Spleen (tissue), 11 donors: ENCODE results near the gene L3MBTL3. TPM values are rescaled to one million over a fixed set of nuclear protein-coding genes. Genes with fewer than 3 reads are reported as not detected.
A peak's percentile ranks its signal among the peaks of the same experiment; 100 is the strongest.

Experiments
- DNase-seq: peaks from one replicate; pipeline ENCODE4 v3.0.0-alpha.2; 2020
- H3K27ac ChIP-seq, 8 donors: fragments of 200-600 bp; sonication (generic) in 7 of 8; 1 replicate in 4 of 8; 2 replicates in 4 of 8; pipeline versions ENCODE4 v1.5.0 to v1.8.0; 2016 to 2021; ENCODE audit warnings: inconsistent platforms in 4 of 8, mild to moderate bottlenecking in 4 of 8, moderate library complexity in 1 of 8
- H3K27me3 ChIP-seq, 7 donors: fragments of 200-600 bp; sonication (generic) in 6 of 7; replicated peaks in 1 of 7; 1 replicate in 4 of 7; 2 replicates in 3 of 7; pipeline versions ENCODE4 v1.5.0 to v1.8.0; 2016 to 2021; ENCODE audit warnings: inconsistent platforms in 3 of 7, mild to moderate bottlenecking in 1 of 7
- H3K36me3 ChIP-seq, 6 donors: fragments of 200-600 bp; sonication (generic) in 5 of 6; 1 replicate in 4 of 6; 2 replicates in 2 of 6; pipeline versions ENCODE4 v1.5.0 to v1.8.0; 2016 to 2021; ENCODE audit warnings: inconsistent platforms in 2 of 6
- H3K4me1 ChIP-seq, 6 donors: fragments of 200-600 bp; sonication (generic) in 5 of 6; 1 replicate in 3 of 6; 2 replicates in 3 of 6; pipeline versions ENCODE4 v1.5.0 to v1.8.0; 2016 to 2021; ENCODE audit warnings: inconsistent platforms in 3 of 6
- H3K4me3 ChIP-seq, 8 donors: fragments of 200-600 bp; sonication (generic) in 7 of 8; 1 replicate in 4 of 8; 2 replicates in 4 of 8; pipeline versions ENCODE4 v1.5.0 to v1.8.0; 2016 to 2021; ENCODE audit warnings: inconsistent platforms in 4 of 8, mild to moderate bottlenecking in 4 of 8, moderate library complexity in 2 of 8
- H3K9me3 ChIP-seq, 8 donors: fragments of 200-600 bp; sonication (generic) in 7 of 8; 1 replicate in 4 of 8; 2 replicates in 4 of 8; pipeline versions ENCODE4 v1.5.0 to v1.8.0; 2016 to 2021; ENCODE audit warnings: inconsistent platforms in 4 of 8
- CTCF ChIP-seq, 11 experiments: fragments of 200-600 bp in 7 of 11; fragments of 450-650 bp in 4 of 11; sonication (generic) in 4 of 11; IDR thresholded peaks in 8 of 11; conservative IDR thresholded peaks in 3 of 11; 1 replicate in 7 of 11; 2 replicates in 4 of 11; pipeline versions ENCODE4 v1.4.0 to v1.8.0; 2016 to 2021; ENCODE audit warnings: antibody characterized with exemption in 11 of 11, inconsistent platforms in 4 of 11, mild to moderate bottlenecking in 1 of 11
- POLR2A ChIP-seq, 3 donors: fragments of 450-650 bp; IDR thresholded peaks; one replicate each; pipeline ENCODE4 v1.5.1; 2017; ENCODE audit warnings: antibody characterized with exemption in 3 of 3, mild to moderate bottlenecking in 1 of 3
- POLR2AphosphoS5 ChIP-seq, 3 donors: sonication (generic); formaldehyde crosslinking; IDR thresholded peaks; one replicate each; pipeline ENCODE4 v1.5.1; 2017; ENCODE audit warnings: antibody characterized with exemption in 3 of 3
- WGBS, 5 donors: extraction: QIAGEN DNeasy Blood & Tissue Kit in 3 of 5; methylation state at CpG; one replicate each; pipeline versions ENCODE4 v1.1.5 to v1.1.7; 2013 to 2018; 5-methylcytosine and 5-hydroxymethylcytosine counted together
- intact Hi-C: fragments of 100-400 bp; cut with DNase I; formaldehyde crosslinking; loops from one replicate; pipeline ENCODE4 v1.15.0; 2023; ENCODE audit warnings: low total_unique reads
- polyA plus RNA-seq, 3 donors: library from polyadenylated mRNA; stranded (reverse); fragments of 200-250 nt; gene quantifications; one replicate each; pipeline ENCODE4 v1.2.1, GENCODE V29; 2013
- total RNA-seq, 7 donors: library from RNA; depleted of rRNA in 3 of 7; stranded (reverse); fragments of >200 nt in 3 of 7; fragmentation: NEBNext Ultra II Directional in 4 of 7; extraction: Animal tissue kit (Norgen Biotek cat#: 25700) in 4 of 7; gene quantifications; one replicate each; pipeline versions ENCODE4 v1.1.0 to v1.2.1, GENCODE V29; 2016 to 2021
- donor health status: healthy with polysubstance abuse.
- donor health status: DM: no; HTN: no; CAD: no; lungs with moderate emphysema.
- donor health status: DM: no; HTN: no; CAD: no.
- donor health status: Bipolar disorder and iron deficiency.
- donor health status: healthy.
- donor health status: DM: no; HTN: no; CAD: no.
- donor health status: DM: yes; HTN: yes; CAD: no.

The L3MBTL3 gene
- total and polyA plus RNA-seq, 10 donors: 7.0 to 45.6 (median 26.0) TPM

DNA sequence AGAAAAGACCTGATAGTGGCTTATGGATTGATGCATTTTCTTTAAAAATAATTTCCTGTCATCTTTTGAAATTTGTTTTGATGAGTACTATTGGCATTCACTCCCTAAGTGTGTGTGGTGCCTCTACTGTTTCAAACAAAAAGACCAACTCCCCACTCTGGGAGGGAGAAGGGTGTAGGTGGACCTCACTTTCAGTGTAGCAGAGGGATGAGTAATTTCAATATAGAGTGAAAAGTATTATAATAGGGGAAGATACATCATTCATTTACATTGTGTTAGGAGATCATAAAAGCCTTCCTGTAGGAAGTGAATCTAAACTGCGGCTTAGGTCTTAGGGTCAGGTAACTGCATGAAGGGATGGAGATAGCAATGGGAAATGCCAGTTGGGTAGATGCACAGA is 158.0 kb downstream of the L3MBTL3 start:
- intact Hi-C loops: no loop called here
- Histone ChIP-seq H3K4me1 (no peaks in the 10 kb centered on the region), H3K9me3 (peaks cover 0 to 16% (median 6%) of the 10 kb centered on the region in 8 donors), H3K4me3 (no peak overlapping the region), H3K27ac (no peak overlapping the region), H3K27me3 (no peaks in the 10 kb centered on the region), H3K36me3 (peaks cover 0 to 15% (median 0%) of the 10 kb centered on the region in 6 donors)
- TF ChIP-seq POLR2A (IDR thresholded peaks at IDR 0.05) (no peak), CTCF (IDR thresholded peaks at IDR 0.05 in 8 of 11, conservative IDR thresholded peaks at IDR 0.05 in 3 of 11) (no peak), POLR2AphosphoS5 (IDR thresholded peaks at IDR 0.05) (no peak)
- DNase-seq: no peak
- 81 to 97% (median 87%) methylated on average over 1 of the region's 1 CpG for WGBS, 5 donors

DNA sequence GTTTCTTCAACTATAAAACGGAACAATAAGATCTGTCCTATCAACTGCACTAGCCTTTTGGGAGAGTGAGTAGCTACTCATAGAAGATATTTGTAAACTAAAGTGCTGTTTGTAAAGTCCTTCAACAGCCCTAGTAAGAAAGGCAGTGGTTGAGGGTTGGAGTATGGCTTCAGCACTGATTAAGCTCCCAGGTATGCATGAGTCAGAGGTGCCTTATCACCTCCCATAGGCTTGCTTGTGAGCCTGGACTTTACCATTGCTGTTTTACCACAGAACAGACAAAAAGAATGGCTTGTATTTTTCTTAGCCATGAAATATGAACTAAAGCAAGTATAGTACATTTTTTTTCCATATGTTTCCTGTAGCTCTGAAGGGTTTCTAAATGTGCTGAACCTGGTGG is 160.3 kb downstream of the L3MBTL3 start:
- DNase-seq: no peak
- H3K36me3 ChIP-seq: peaks cover 0 to 6% (median 0%) of the 10 kb centered on the region in 6 donors
- intact Hi-C loops: no loop called here
- no peaks in the 10 kb centered on the region for H3K9me3 ChIP-seq
- H3K4me1 ChIP-seq: peaks cover 0 to 3% (median 0%) of the 10 kb centered on the region in 6 donors
- H3K4me3 ChIP-seq: no peak overlapping the region
- TF ChIP-seq POLR2AphosphoS5 (IDR thresholded peaks at IDR 0.05) (no peak), CTCF (IDR thresholded peaks at IDR 0.05 in 8 of 11, conservative IDR thresholded peaks at IDR 0.05 in 3 of 11) (no peak), POLR2A (IDR thresholded peaks at IDR 0.05) (no peak)
- H3K27ac ChIP-seq: no peak overlapping the region
- 89 to 100% (median 94%) methylated on average over 1 of the region's 1 CpG for WGBS, 5 donors
- H3K27me3 ChIP-seq: no peaks in the 10 kb centered on the region

DNA sequence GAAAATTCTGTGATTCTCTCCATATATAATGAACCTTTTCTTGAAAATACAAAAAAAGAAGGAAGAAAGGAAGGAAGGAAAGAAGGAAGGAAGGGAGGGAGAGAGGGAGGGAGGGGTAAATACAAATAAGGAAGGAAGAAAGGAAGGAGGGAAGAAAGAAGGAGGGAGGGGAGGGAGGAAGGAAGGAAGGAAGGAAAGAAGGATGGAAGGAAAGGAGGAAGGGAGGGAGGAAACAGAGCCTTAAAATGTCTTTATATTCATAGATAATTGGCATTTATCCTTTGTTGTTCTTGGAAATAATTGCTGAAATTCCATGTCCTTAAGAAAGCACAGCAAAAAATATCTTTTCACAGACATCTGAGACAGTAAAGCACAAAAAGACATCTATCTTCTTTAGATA is 164.1 kb downstream of the L3MBTL3 start:
- no peak overlapping the region for H3K4me3 ChIP-seq
- H3K4me1 ChIP-seq: peaks cover 0 to 9% (median 3%) of the 10 kb centered on the region in 6 donors
- H3K36me3 ChIP-seq: no peaks in the 10 kb centered on the region
- H3K27ac ChIP-seq: peak overlapping the region in 1 of 8 donors; percentile 81
- no peak for DNase-seq
- H3K27me3 ChIP-seq: no peaks in the 10 kb centered on the region
- intact Hi-C loops: no loop called here
- no peaks in the 10 kb centered on the region for H3K9me3 ChIP-seq
- TF ChIP-seq CTCF (IDR thresholded peaks at IDR 0.05 in 8 of 11, conservative IDR thresholded peaks at IDR 0.05 in 3 of 11): no peak
- TF ChIP-seq POLR2AphosphoS5 (IDR thresholded peaks at IDR 0.05): no peak
- no peak for TF ChIP-seq POLR2A (IDR thresholded peaks at IDR 0.05)

- TF ChIP-seq CTCF (IDR thresholded peaks at IDR 0.05 in 8 of 11, conservative IDR thresholded peaks at IDR 0.05 in 3 of 11) (no peak), POLR2A (IDR thresholded peaks at IDR 0.05) (no peak), POLR2AphosphoS5 (IDR thresholded peaks at IDR 0.05) (peak in 1 of 3 donors; percentile 49)
- WGBS, 5 donors: 77 to 87% (median 79%) methylated on average over 9 of the region's 9 CpGs
- no peak for DNase-seq
- Histone ChIP-seq H3K9me3 (no peaks in the 10 kb centered on the region), H3K27ac (peak overlapping the region in 4 of 8 donors; percentile 32 to 81 (median 51)), H3K4me1 (peaks cover 0 to 9% (median 3%) of the 10 kb centered on the region in 6 donors), H3K4me3 (peak overlapping the region in 1 of 8 donors; percentile 13), H3K27me3 (no peaks in the 10 kb centered on the region), H3K36me3 (no peaks in the 10 kb centered on the region)
- intact Hi-C loops: no loop called here
Observed at GRCh38 chr6:130183271-130184222, 165.2 kb downstream of the L3MBTL3 start.
